CD8-positive, alpha-beta memory T cell (primary cell): ENCODE results near the gene PPT2. TPM values are rescaled to one million over a fixed set of nuclear protein-coding genes. Genes with fewer than 3 reads are reported as not detected.
"Not testable (repeated sequence)": the region's sequence is repeated elsewhere in the genome, so short reads cannot be mapped to it uniquely, and the experiment has no call there.

ENCODE experiments used
- CTCF ChIA-PET: fragments of 350-600 bp; sonication (Branson Sonifier 250); formaldehyde crosslinking; loops from one replicate; lab custom pipeline; 2021; ENCODE audit warnings: antibody characterized with exemption; lab: Charles Lee
- POLR2A ChIA-PET: fragments of 350-600 bp; sonication (Branson Sonifier 250); formaldehyde crosslinking; loops from one replicate; lab custom pipeline; 2021; ENCODE audit warnings: antibody characterized with exemption; lab: Charles Lee
- DNase-seq, 5 donors: peaks; one replicate each; pipeline versions ENCODE4 v3.0.0 to v3.0.0-alpha.2; 2020 to 2022; ENCODE audit warnings: mixed read lengths in 1 of 5
- H3K27ac ChIP-seq: one replicate; pipeline ENCODE4 v1.7.0; 2013; ENCODE audit warnings: low read depth, mild to moderate bottlenecking, low read length, moderate library complexity
- H3K27me3 ChIP-seq: 2 replicates; pipeline ENCODE4 v1.7.0; 2013; ENCODE audit warnings: low read length, mild to moderate bottlenecking; ENCODE audit not compliant: insufficient read depth, poor library complexity, severe bottlenecking
- H3K36me3 ChIP-seq: 2 replicates; pipeline ENCODE4 v1.7.0; 2013; ENCODE audit warnings: mild to moderate bottlenecking, low read length, moderate library complexity; ENCODE audit not compliant: insufficient read depth
- H3K4me1 ChIP-seq: 2 replicates; pipeline ENCODE4 v1.7.0; 2013; ENCODE audit warnings: mild to moderate bottlenecking, low read length, moderate library complexity; ENCODE audit not compliant: insufficient read depth
- H3K4me3 ChIP-seq: 2 replicates; pipeline ENCODE4 v1.7.0; 2013; ENCODE audit warnings: mild to moderate bottlenecking, low read length
- H3K9me3 ChIP-seq: 2 replicates; pipeline ENCODE4 v1.7.0; 2013; ENCODE audit warnings: mild to moderate bottlenecking, low read length
- H3K27ac Mint-ChIP-seq, 8 donors: one replicate each; pipeline ENCODE4 v1.8.0; 2020 to 2021; ENCODE audit warnings: mixed read lengths in 8 of 8, mild to moderate bottlenecking in 6 of 8, inconsistent platforms in 3 of 8, moderate library complexity in 3 of 8
- H3K27me3 Mint-ChIP-seq, 2 donors: one replicate each; pipeline ENCODE4 v1.8.0; 2020 to 2021; ENCODE audit warnings: mixed read lengths in 2 of 2, mild to moderate bottlenecking in 1 of 2, moderate library complexity in 1 of 2
- H3K36me3 Mint-ChIP-seq, 3 donors: one replicate each; pipeline ENCODE4 v1.8.0; 2020 to 2021; ENCODE audit warnings: mixed read lengths in 3 of 3, inconsistent platforms in 1 of 3, mild to moderate bottlenecking in 1 of 3
- H3K4me1 Mint-ChIP-seq, 3 donors: one replicate each; pipeline ENCODE4 v1.8.0; 2020 to 2021; ENCODE audit warnings: mixed read lengths in 3 of 3, inconsistent platforms in 1 of 3, mild to moderate bottlenecking in 1 of 3
- H3K4me3 Mint-ChIP-seq, 7 donors: one replicate each; pipeline ENCODE4 v1.8.0; 2020 to 2021; ENCODE audit warnings: mixed read lengths in 7 of 7, mild to moderate bottlenecking in 6 of 7, moderate library complexity in 4 of 7, inconsistent platforms in 2 of 7
- H3K9me3 Mint-ChIP-seq, 5 donors: one replicate each; pipeline ENCODE4 v1.8.0; 2020 to 2022; ENCODE audit warnings: mixed read lengths in 5 of 5, mild to moderate bottlenecking in 3 of 5, moderate library complexity in 2 of 5, inconsistent platforms in 1 of 5
- polyA plus RNA-seq: library from polyadenylated mRNA; unstranded; fragments of 300-500 nt; fragmentation: Illumina TruSeq; gene quantifications from one replicate; pipeline ENCODE4 v1.2.3, GENCODE V29; 2021
- total RNA-seq, 2 experiments: library from RNA; stranded (reverse); gene quantifications; one replicate each; pipeline ENCODE4 v1.2.3, GENCODE V29; 2021

The PPT2 gene
- total and polyA plus RNA-seq, 3 experiments from 2014 or later: 10.0 to 19.0 (median 18.8) TPM

DNA sequence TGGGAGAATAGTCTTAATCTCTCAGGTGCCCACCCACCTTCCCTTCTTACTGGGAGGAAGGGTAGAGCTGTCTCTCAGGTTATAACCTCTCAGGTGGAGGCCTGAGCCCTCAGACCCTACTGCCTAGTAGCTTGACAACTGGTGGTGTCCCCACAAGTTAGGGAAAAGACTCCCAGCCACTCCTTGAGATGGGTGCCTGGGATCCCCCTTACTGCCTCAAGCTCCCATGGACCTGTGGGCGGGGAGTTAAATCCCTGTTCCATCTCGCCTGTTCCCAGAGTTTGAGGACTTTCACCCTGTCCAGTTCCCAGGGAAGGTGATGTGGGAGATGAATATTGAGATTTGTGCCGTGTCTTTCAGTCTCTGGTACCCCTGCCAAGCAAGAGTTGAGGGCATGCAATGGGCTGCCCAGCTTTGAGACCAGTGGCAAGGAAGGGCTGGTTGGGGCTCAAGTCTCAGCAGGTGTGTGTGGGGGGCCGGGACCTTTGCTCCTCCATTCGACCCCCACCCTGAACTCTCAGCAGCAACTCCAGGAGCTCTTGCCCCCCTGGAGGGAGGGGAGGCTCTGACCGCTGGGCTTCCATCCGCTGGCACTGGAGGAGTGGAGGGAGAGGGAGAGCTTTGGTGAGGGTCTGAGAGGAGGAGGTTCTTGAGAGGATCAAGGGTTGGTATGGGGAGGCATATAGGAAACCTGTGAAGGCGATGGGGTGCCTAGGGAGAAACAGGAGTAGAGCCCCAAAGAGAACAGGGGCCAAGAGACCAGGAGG, 37.2 kb downstream of the PPT2 start:
- CTCF ChIA-PET: interaction anchor here (0.8 to 2.2 kb wide), 2 partner anchors 9 to 14 kb away, joined by 3 to 8 read pairs; no protein-coding TSS in a partner anchor
- Histone ChIP-seq H3K4me1 (peaks cover 59% of the 10 kb centered on the region), H3K9me3 (no peaks in the 10 kb centered on the region), H3K36me3 (peaks cover 24% of the 10 kb centered on the region), H3K4me3 (peak overlapping the region; percentile 95), H3K27ac (peak overlapping the region; percentile 85), H3K27me3 (no peaks in the 10 kb centered on the region)
- Mint-ChIP-seq H3K36me3 (peaks cover 12 to 65% (median 15%) of the 10 kb centered on the region in 3 donors), H3K4me1 (peaks cover 53 to 74% (median 59%) of the 10 kb centered on the region in 3 donors), H3K27me3 (peaks cover 0 to 2% of the 10 kb centered on the region in 2 donors), H3K9me3 (no peaks in the 10 kb centered on the region), H3K27ac (peak overlapping the region; percentile 95 to 99 (median 98)), H3K4me3 (peak overlapping the region; percentile 92 to 100 (median 96))
- POLR2A ChIA-PET: interaction anchor here (1.1 to 2.9 kb wide), 4 partner anchors 12 to 63 kb away, joined by 3 to 17 read pairs (median 6); partner anchors contain the start of genes AGPAT1 and ATF6B
- DNase-seq: no peak

GRCh38 chr6:32191696-32192607, 38.0 kb downstream of the PPT2 start:
- Mint-ChIP-seq H3K4me1 (peaks cover 50 to 73% (median 55%) of the 10 kb centered on the region in 3 donors), H3K4me3 (peak overlapping the region; percentile 92 to 100 (median 96)), H3K27me3 (peaks cover 0 to 2% of the 10 kb centered on the region in 2 donors), H3K9me3 (no peaks in the 10 kb centered on the region), H3K27ac (peak overlapping the region; percentile 95 to 99 (median 98)), H3K36me3 (peaks cover 7 to 61% (median 8%) of the 10 kb centered on the region in 3 donors)
- H3K4me3 ChIP-seq: peak overlapping the region; percentile 95
- no peaks in the 10 kb centered on the region for H3K9me3 ChIP-seq
- POLR2A ChIA-PET: interaction anchor here (0.8 to 2.5 kb wide), 4 partner anchors 9 to 661 kb away, joined by 3 to 17 read pairs (median 6); partner anchors contain the start of genes RNF5 and TAP1
- H3K36me3 ChIP-seq: peaks cover 16% of the 10 kb centered on the region
- H3K27ac ChIP-seq: peak overlapping the region; percentile 85
- peaks cover 55% of the 10 kb centered on the region for H3K4me1 ChIP-seq
- peak in 1 of 5 donors; percentile 29 for DNase-seq
- CTCF ChIA-PET: interaction anchor here (0.8 to 1.5 kb wide), 5 partner anchors 9 to 73 kb away, joined by 3 to 7 read pairs (median 3); no protein-coding TSS in a partner anchor
- H3K27me3 ChIP-seq: no peaks in the 10 kb centered on the region

DNA sequence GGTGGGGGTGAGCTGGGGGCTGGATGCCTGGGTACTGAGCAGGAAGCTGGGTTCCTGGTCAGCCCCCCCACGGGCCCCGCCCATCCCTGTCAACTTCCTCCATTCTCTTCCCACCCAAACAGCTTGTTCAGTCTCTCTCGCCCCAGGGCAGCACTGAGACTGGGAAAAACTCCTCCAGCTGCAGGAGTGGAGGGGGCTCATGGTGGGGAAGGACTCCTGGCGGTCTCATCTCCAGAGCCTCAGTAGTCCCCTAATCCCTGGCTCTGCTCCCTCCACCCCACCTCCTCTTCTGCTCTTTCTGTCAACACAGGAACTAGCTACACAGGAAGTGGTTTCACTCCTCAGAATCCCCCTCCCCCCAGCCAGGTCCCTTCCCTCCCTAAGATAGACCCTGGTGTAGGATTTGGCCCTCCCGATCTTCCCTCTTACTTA, 38.7 kb downstream of the PPT2 start, which contains the start of gene GPSM3:
Gene GPSM3, minus strand, starts transcription at position 36 of the 432 bp plus-strand sequence. CDS start 130 bp downstream, outside the sequence.
- DNase-seq: peak; percentile 44 to 77 (median 57)
- Mint-ChIP-seq H3K4me3 (peak within 1 kb of the TSS; percentile 92 to 100 (median 96)), H3K4me1 (peaks cover 45 to 68% (median 50%) of the 10 kb centered on the region in 3 donors), H3K9me3 (no peaks in the 10 kb centered on the region), H3K36me3 (peaks cover under 1 to 54% (median 8%) of the 10 kb centered on the region in 3 donors), H3K27me3 (peaks cover 0 to 2% of the 10 kb centered on the region in 2 donors), H3K27ac (peak within 1 kb of the TSS; percentile 95 to 99 (median 98))
- Histone ChIP-seq H3K27me3 (no peaks in the 10 kb centered on the region), H3K27ac (peak within 1 kb of the TSS; percentile 85), H3K4me1 (peaks cover 51% of the 10 kb centered on the region), H3K36me3 (peaks cover 9% of the 10 kb centered on the region), H3K9me3 (no peaks in the 10 kb centered on the region), H3K4me3 (peak within 1 kb of the TSS; percentile 95)
- ChIA-PET CTCF (interaction anchor here (0.8 to 1.5 kb wide), 5 partner anchors 9 to 74 kb away, joined by 3 to 7 read pairs (median 3); no protein-coding TSS in a partner anchor), POLR2A (interaction anchor here (0.8 to 2.3 kb wide), 5 partner anchors 10 to 661 kb away, joined by 3 to 17 read pairs (median 4); partner anchors contain the start of genes AGPAT1, RNF5 and TAP1)

GRCh38 chr6:32193096-32193495, 39.2 kb downstream of the PPT2 start:
- DNase-seq, H3K27me3 Mint-ChIP-seq, H3K9me3 Mint-ChIP-seq, H3K27me3 ChIP-seq, H3K36me3 ChIP-seq, H3K9me3 ChIP-seq: not testable (repeated sequence)
- peaks cover 44 to 64% (median 45%) of the 10 kb centered on the region in 3 donors for H3K4me1 Mint-ChIP-seq
- ChIA-PET POLR2A (interaction anchor here (0.8 to 2.3 kb wide), 5 partner anchors 10 to 660 kb away, joined by 3 to 17 read pairs (median 4); partner anchors contain the start of genes AGPAT1, RNF5 and TAP1), CTCF (interaction anchor here (0.8 to 1.5 kb wide), 5 partner anchors 8 to 75 kb away, joined by 3 to 7 read pairs (median 3); no protein-coding TSS in a partner anchor)
- H3K4me3 ChIP-seq: peak overlapping the region; percentile 95
- H3K36me3 Mint-ChIP-seq: peaks cover 0 to 49% (median 8%) of the 10 kb centered on the region in 3 donors
- H3K4me3 Mint-ChIP-seq: peak overlapping the region; percentile 92 to 100 (median 96)
- peaks cover 46% of the 10 kb centered on the region for H3K4me1 ChIP-seq
- H3K27ac Mint-ChIP-seq: peak overlapping the region; percentile 95 to 99 (median 98)
- peak overlapping the region; percentile 85 for H3K27ac ChIP-seq

- Histone ChIP-seq H3K27me3 (no peaks in the 10 kb centered on the region), H3K27ac (peak overlapping the region; percentile 99), H3K9me3 (no peaks in the 10 kb centered on the region), H3K4me3 (peak overlapping the region; percentile 78), H3K36me3 (peaks cover 5% of the 10 kb centered on the region), H3K4me1 (peaks cover 34% of the 10 kb centered on the region)
- peak overlapping the region; percentile 43 to 100 (median 100) for H3K27ac Mint-ChIP-seq
- peaks cover 33 to 51% (median 33%) of the 10 kb centered on the region in 3 donors for H3K4me1 Mint-ChIP-seq
- H3K36me3 Mint-ChIP-seq: peaks cover 0 to 36% (median 8%) of the 10 kb centered on the region in 3 donors
- CTCF ChIA-PET: interaction anchor here (1.0 to 2.2 kb wide), 6 partner anchors 12 to 65 kb away, joined by 3 to 19 read pairs (median 4); partner anchors contain the start of gene FKBPL
- H3K4me3 Mint-ChIP-seq: peak overlapping the region; percentile 92 to 100 (median 97)
- no peaks in the 10 kb centered on the region for H3K9me3 Mint-ChIP-seq
- H3K27me3 Mint-ChIP-seq: peaks cover 0 to 2% of the 10 kb centered on the region in 2 donors
- POLR2A ChIA-PET: interaction anchor here (1.1 to 2.3 kb wide), 3 partner anchors 16 to 778 kb away, joined by 4 to 17 read pairs (median 7); partner anchors contain the start of gene RNF5
- no peak for DNase-seq
Measured at GRCh38 chr6:32194388-32194787, 40.4 kb downstream of the PPT2 start.

GRCh38 chr6:32194825-32195651, 41.1 kb downstream of the PPT2 start:
- peaks cover 34% of the 10 kb centered on the region for H3K4me1 ChIP-seq
- peak overlapping the region; percentile 92 to 100 (median 96) for H3K4me3 Mint-ChIP-seq
- H3K9me3 ChIP-seq: no peaks in the 10 kb centered on the region
- ChIA-PET CTCF (interaction anchor here (0.9 to 2.2 kb wide), 16 partner anchors 12 to 644 kb away, joined by 3 to 19 read pairs (median 5); partner anchors contain the start of genes AGPAT1, ATF6B, FKBPL and TAP2), POLR2A (interaction anchor here (0.5 to 1.9 kb wide), 13 partner anchors 10 to 1731 kb away, joined by 3 to 34 read pairs (median 4); partner anchors contain the start of genes AGPAT1, ATF6B, FKBPL and NELFE)
- peaks cover 5% of the 10 kb centered on the region for H3K36me3 ChIP-seq
- H3K27me3 Mint-ChIP-seq: peaks cover 2% of the 10 kb centered on the region in 2 donors
- H3K4me1 Mint-ChIP-seq: peaks cover 33 to 50% (median 33%) of the 10 kb centered on the region in 3 donors
- no peak for DNase-seq
- no peaks in the 10 kb centered on the region for H3K9me3 Mint-ChIP-seq
- H3K4me3 ChIP-seq: peak overlapping the region; percentile 78
- peak overlapping the region; percentile 97 to 100 (median 100) for H3K27ac Mint-ChIP-seq
- no peaks in the 10 kb centered on the region for H3K27me3 ChIP-seq
- H3K36me3 Mint-ChIP-seq: peaks cover 0 to 35% (median 8%) of the 10 kb centered on the region in 3 donors
- peak overlapping the region; percentile 99 for H3K27ac ChIP-seq
